SH-SY5Y (cell line): ENCODE measurements around the gene DMD.

Experiments used
- GATA2 ChIP-seq: IDR thresholded peaks from 2 replicates; pipeline ENCODE4 v1.6.1; 2011; ENCODE audit warnings: mild to moderate bottlenecking, low read depth, low read length
- GATA3 ChIP-seq: IDR thresholded peaks from 2 replicates; pipeline ENCODE4 v1.6.1; 2011; ENCODE audit warnings: low read depth, mild to moderate bottlenecking, low read length, moderate library complexity

DNA sequence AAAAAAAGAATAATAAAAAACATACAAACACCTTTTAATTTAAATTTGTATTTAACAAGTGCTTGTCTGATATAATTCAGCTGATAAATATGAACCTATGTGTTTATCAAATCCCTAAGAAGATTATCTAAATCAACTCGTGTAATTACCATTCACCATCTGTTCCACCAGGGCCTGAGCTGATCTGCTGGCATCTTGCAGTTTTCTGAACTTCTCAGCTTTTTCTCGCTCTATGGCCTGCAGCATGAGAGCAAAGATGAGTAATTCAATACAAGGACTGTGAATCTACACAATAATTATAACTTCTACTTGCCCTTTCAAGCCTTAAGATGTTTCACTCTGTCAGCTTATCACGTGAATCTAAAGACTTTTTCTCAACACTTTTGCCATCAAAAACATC, 709.7 kb downstream of the DMD start:
- TF ChIP-seq GATA2 (no peak), GATA3 (no peak)
